Renal cortical epithelial cell (primary cell): ENCODE measurements around the gene PLA2G1B. TPM values are rescaled to one million over a fixed set of nuclear protein-coding genes. Genes with fewer than 3 reads are reported as not detected.

Source experiments
- total RNA-seq: library from RNA; depleted of rRNA; stranded (reverse); fragments of >200 nt; gene quantifications from 2 replicates; pipeline ENCODE4 v1.2.3, GENCODE V29; 2014

The PLA2G1B gene
- total RNA-seq, 1 donor from 2014 or later = not detected

Other genes starting within 250 kb of the PLA2G1B start
- gene RAB35, start 211.0 kb downstream of the PLA2G1B start, total RNA-seq = 19.9 and 28.3 TPM in 2 replicates
- gene GCN1, start 133.1 kb downstream of the PLA2G1B start, total RNA-seq = 80.6 and 216 TPM in 2 replicates
- gene RPLP0, start 126.7 kb downstream of the PLA2G1B start, total RNA-seq = 1,806 and 3,735 TPM in 2 replicates
- 38.4 and 63.1 TPM in 2 replicates for gene PXN, start 62.0 kb downstream of the PLA2G1B start, total RNA-seq
- under 0.01 TPM in 2 replicates for gene RNU4-2, start 35.9 kb downstream of the PLA2G1B start, total RNA-seq
- under 0.01 TPM in 2 replicates for gene RNU4-1, start 34.5 kb downstream of the PLA2G1B start, total RNA-seq
- gene SIRT4, start 25.5 kb downstream of the PLA2G1B start, total RNA-seq = 1.0 and 2.4 TPM in 2 replicates
- 0.15 TPM in 1 of 2 replicates, not detected in the other for gene MSI1, start 41.4 kb upstream of the PLA2G1B start, total RNA-seq
- 413 and 865 TPM in 2 replicates for gene COX6A1, start 110.3 kb upstream of the PLA2G1B start, total RNA-seq
- gene TRIAP1, start 118.6 kb upstream of the PLA2G1B start, total RNA-seq = 25.5 and 35.4 TPM in 2 replicates
- 30.9 and 32.0 TPM in 2 replicates for gene GATC, start 118.7 kb upstream of the PLA2G1B start, total RNA-seq
- 190 and 199 TPM in 2 replicates for gene SRSF9, start 142.0 kb upstream of the PLA2G1B start, total RNA-seq
- 216 and 417 TPM in 2 replicates for gene DYNLL1, start 168.3 kb upstream of the PLA2G1B start, total RNA-seq
- 46.6 and 50.0 TPM in 2 replicates for gene COQ5, start 201.4 kb upstream of the PLA2G1B start, total RNA-seq
- gene RNF10, start 206.6 kb upstream of the PLA2G1B start, total RNA-seq = 84.7 and 491 TPM in 2 replicates